ENCODE data around the gene PTGER2. TPM values are rescaled to one million over a fixed set of nuclear protein-coding genes. Genes with fewer than 3 reads are reported as not detected.

Gene PTGER2
- polyA plus RNA-seq, 1 donor from 2014 or later, result not detected

- no peak overlapping the region for H2AFZ ChIP-seq (ENCODE audit: low read depth, low read length)
- H3K9me2 ChIP-seq (ENCODE audit: insufficient read depth, low read length), result no peaks in the 10 kb centered on the region
- no peaks in the 10 kb centered on the region for H3K36me3 ChIP-seq (ENCODE audit: insufficient read depth, low read length)
- H3K27me3 ChIP-seq (ENCODE audit: insufficient read depth, low read depth, low read length), result no peaks in the 10 kb centered on the region
- TF ChIP-seq EZH2 (IDR thresholded peaks at IDR 0.05; ENCODE audit: borderline replicate concordance, insufficient read depth, low read length, poor library complexity, severe bottlenecking), result no peak
- TF ChIP-seq RAD21 (conservative IDR thresholded peaks at IDR 0.05), result no peak
- no peak for TF ChIP-seq CTCF (IDR thresholded peaks at IDR 0.05; ENCODE audit: poor library complexity, severe bottlenecking)
- TF ChIP-seq POLR2AphosphoS5 (IDR thresholded peaks at IDR 0.05), result no peak
- H3K9me3 ChIP-seq (ENCODE audit: low read length), result no peaks in the 10 kb centered on the region
- no peaks in the 10 kb centered on the region for H3K79me2 ChIP-seq (replicated peaks; ENCODE audit: insufficient read depth, low read length)
- no peaks in the 10 kb centered on the region for H4K20me1 ChIP-seq (ENCODE audit: insufficient read depth)
- no peaks in the 10 kb centered on the region for H3F3A ChIP-seq (ENCODE audit: insufficient read depth, low read length, poor library complexity, severe bottlenecking)
- H3K4me2 ChIP-seq (ENCODE audit: low read length), result no peak overlapping the region
- H3K27ac ChIP-seq (ENCODE audit: low read length), result no peak overlapping the region
- H3K4me3 ChIP-seq (ENCODE audit: low read length), result no peak overlapping the region
- H3K9ac ChIP-seq (ENCODE audit: low read length), result no peak overlapping the region
Measured at GRCh38 chr14:52355526-52355925, 41.4 kb downstream of the PTGER2 start.

- no peak overlapping the region for H2AFZ ChIP-seq (ENCODE audit: low read depth, low read length)
- no peaks in the 10 kb centered on the region for H3K9me3 ChIP-seq (ENCODE audit: low read length)
- H3K36me3 ChIP-seq (ENCODE audit: insufficient read depth, low read length), result no peaks in the 10 kb centered on the region
- H3K79me2 ChIP-seq (replicated peaks; ENCODE audit: insufficient read depth, low read length), result no peaks in the 10 kb centered on the region
- H3K4me2 ChIP-seq (ENCODE audit: low read length), result no peak overlapping the region
- no peak overlapping the region for H3K4me3 ChIP-seq (ENCODE audit: low read length)
- H3K27ac ChIP-seq (ENCODE audit: low read length), result no peak overlapping the region
- H3K9me2 ChIP-seq (ENCODE audit: insufficient read depth, low read length), result no peaks in the 10 kb centered on the region
- H3K9ac ChIP-seq (ENCODE audit: low read length), result no peak overlapping the region
- no peaks in the 10 kb centered on the region for H4K20me1 ChIP-seq (ENCODE audit: insufficient read depth)
- no peaks in the 10 kb centered on the region for H3K27me3 ChIP-seq (ENCODE audit: insufficient read depth, low read depth, low read length)
- no peaks in the 10 kb centered on the region for H3F3A ChIP-seq (ENCODE audit: insufficient read depth, low read length, poor library complexity, severe bottlenecking)
- TF ChIP-seq RAD21 (conservative IDR thresholded peaks at IDR 0.05) (no peak), CTCF (IDR thresholded peaks at IDR 0.05; ENCODE audit: poor library complexity, severe bottlenecking) (no peak), MXI1 (conservative IDR thresholded peaks at IDR 0.05; ENCODE audit: poor library complexity, severe bottlenecking) (no peak), REST (IDR thresholded peaks at IDR 0.05; ENCODE audit: borderline replicate concordance) (no peak), EP300 (conservative IDR thresholded peaks at IDR 0.05; ENCODE audit: poor library complexity, severe bottlenecking) (no peak), EZH2 (IDR thresholded peaks at IDR 0.05; ENCODE audit: borderline replicate concordance, insufficient read depth, low read length, poor library complexity, severe bottlenecking) (no peak), TAF1 (IDR thresholded peaks at IDR 0.05; ENCODE audit: low read depth) (no peak), SMC3 (conservative IDR thresholded peaks at IDR 0.05; ENCODE audit: poor library complexity) (no peak), POLR2AphosphoS5 (IDR thresholded peaks at IDR 0.05) (no peak)
Measured at GRCh38 chr14:52356025-52356424, 41.9 kb downstream of the PTGER2 start.

Measured in neural cell (in vitro differentiated cells).